ENCODE data around the gene DCANP1.

GRCh38 chr5:135482381-135482933, 35.3 kb upstream of the DCANP1 start:
- no peak for TF ChIP-seq POLR2A (IDR thresholded peaks at IDR 0.05)
- no peak for TF ChIP-seq CTCF (IDR thresholded peaks at IDR 0.05 in 8 of 11, conservative IDR thresholded peaks at IDR 0.05 in 3 of 11)
